ENCODE measurements around the gene EVI2B. TPM values are rescaled to one million over a fixed set of nuclear protein-coding genes. Genes with fewer than 3 reads are reported as not detected.
"Not testable (repeated sequence)": the region's sequence is repeated elsewhere in the genome, so short reads cannot be mapped to it uniquely, and the experiment has no call there.

Gene EVI2B
- total RNA-seq, 1 experiment from 2014 or later, result 1.2 TPM

DNA sequence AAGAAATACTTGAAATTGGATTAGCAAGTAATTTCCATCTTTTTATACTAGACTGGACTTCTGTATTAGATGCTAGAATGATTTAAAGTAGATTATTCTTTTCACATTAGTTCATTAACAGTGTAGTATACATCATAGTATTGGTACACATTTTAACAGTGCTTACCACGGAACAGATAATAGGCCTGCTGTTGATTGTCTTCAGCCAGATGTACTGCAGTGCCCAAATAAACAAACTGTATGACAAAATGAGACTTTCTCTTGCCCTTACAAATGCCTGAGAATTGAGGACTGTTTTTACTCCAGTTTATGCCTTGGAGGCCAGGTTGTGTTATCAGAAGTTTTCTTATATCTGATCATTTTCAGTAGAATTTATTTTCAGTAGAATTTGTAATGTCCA, 6.9 kb upstream of the EVI2B start:
- Histone ChIP-seq H3K27ac (peak overlapping the region; percentile 69), H3K27me3 (replicated peaks) (no peaks in the 10 kb centered on the region), H3K4me3 (peak overlapping the region; percentile 20), H3K4me1 (replicated peaks) (peaks cover 29% of the 10 kb centered on the region), H3K9me3 (replicated peaks) (no peaks in the 10 kb centered on the region), H3K36me3 (peaks cover 5% of the 10 kb centered on the region)
- peak in 1 of 2 experiments; percentile 40 for DNase-seq (ENCODE audit: low read depth in 1 of 2, low spot score in 2 of 2)

DNA sequence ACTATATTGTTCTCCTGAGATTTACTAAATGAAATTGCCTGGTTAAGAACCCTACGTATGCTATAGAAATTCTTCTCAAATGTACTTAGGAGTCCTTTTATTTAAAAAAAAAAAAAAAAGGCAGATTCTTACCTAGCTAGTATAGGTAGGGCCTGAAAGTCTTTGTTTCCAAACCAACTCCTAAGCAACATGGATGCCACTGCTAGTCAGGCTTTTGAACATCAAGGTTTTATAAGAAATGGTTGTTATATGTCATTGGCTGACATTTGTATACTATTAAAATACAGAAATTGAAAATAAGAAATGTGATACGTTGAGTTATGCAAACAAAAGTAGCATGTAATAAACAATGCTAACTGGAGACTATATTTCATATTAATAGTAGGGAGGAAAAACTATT, 6.4 kb upstream of the EVI2B start:
- Histone ChIP-seq H3K4me1 (replicated peaks) (peaks cover 29% of the 10 kb centered on the region), H3K27me3 (replicated peaks) (no peaks in the 10 kb centered on the region), H3K4me3 (peak overlapping the region; percentile 20; the same call in 1 of the 2 replicates), H3K36me3 (0 out of 2 replicates have a peak, but pooled peaks cover 3% of the 10 kb centered on the region), H3K27ac (0 out of 2 replicates have a peak overlapping the region, but pooled peaks have one; percentile 69), H3K9me3 (replicated peaks) (no peaks in the 10 kb centered on the region)
- DNase-seq (ENCODE audit: low read depth in 1 of 2, low spot score in 2 of 2), result no peak

DNA sequence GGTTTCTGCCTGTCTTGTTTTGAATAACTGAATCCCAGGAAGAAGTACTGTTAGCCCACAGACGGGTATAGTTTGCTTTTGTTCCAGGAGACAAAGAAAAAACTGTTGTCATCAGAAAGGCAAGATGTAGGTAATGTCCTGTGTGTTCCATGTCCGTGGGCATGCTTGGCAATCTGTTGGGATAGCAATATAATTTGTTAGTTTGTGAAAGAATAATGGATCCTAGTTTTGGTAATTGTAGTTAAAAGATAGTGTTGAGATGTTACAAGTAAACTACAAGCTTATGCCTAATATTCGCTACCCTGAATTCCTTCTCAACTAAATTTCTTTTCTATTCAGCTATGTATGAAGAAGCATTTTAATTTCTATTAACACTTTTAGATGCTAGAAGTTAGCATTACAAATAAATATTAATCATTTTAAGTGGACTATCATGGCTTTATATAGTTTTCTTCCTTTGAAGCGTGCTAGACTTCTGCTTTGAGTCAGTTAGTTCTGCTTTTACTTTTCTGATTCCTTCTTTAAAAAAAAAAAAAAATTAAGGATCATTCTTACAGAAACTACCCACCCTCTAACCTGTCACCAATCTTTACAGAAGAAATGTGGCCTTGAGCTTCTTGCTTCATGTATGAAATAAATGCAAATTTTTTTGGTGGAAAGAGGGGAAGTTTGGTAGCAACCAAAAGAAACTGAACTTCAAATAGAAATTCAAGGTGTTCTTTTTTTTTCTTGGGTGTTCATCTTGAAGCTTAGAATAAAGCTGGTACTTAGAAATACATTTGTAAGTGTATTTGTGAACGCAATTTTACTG, 5.2 kb upstream of the EVI2B start:
- Histone ChIP-seq H3K27me3 (replicated peaks) (no peaks in the 10 kb centered on the region), H3K36me3 (0 out of 2 replicates have a peak, but pooled peaks cover 3% of the 10 kb centered on the region), H3K4me3 (no peak overlapping the region), H3K9me3 (replicated peaks) (no peaks in the 10 kb centered on the region), H3K27ac (peak overlapping the region; percentile 59), H3K4me1 (replicated peaks) (peaks cover 37% of the 10 kb centered on the region)
- no peak for DNase-seq (ENCODE audit: low read depth in 1 of 2, low spot score in 2 of 2)

DNA sequence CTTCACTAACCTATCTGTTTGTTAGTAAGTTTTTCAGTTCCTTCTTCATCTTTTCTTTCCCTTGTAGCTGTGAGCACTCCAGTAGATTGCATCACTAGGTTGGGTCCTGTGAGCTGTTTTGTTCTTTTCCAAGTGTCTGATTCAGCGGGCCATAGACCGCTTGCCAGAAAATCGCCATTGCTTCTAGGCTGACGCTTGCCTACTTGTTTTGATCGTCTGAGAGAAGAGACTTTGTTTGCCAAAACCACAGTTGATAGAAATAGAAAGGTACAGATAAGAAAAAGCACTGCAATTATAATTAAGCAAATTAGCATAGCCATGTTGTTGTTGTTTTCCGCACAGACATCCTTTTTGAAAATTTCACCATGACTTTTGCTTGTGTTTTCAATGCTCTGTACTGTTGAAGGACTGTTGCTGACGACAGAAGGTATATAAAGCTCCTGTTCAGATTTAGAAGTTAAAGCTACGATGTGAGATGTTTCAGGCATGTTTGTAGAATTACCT, 4.5 kb upstream of the EVI2B start:
- H3K36me3 ChIP-seq, result 0 out of 2 replicates have a peak, but pooled peaks cover 3% of the 10 kb centered on the region
- H3K27ac ChIP-seq, result peak overlapping the region; percentile 59
- peak overlapping the region; percentile 4; the same call in 1 of the 2 replicates for H3K4me3 ChIP-seq
- H3K27me3 ChIP-seq (replicated peaks), result no peaks in the 10 kb centered on the region
- peaks cover 44% of the 10 kb centered on the region for H3K4me1 ChIP-seq (replicated peaks)
- no peaks in the 10 kb centered on the region for H3K9me3 ChIP-seq (replicated peaks)
- peak in 1 of 2 experiments; percentile 58 for DNase-seq (ENCODE audit: low read depth in 1 of 2, low spot score in 2 of 2)

DNA sequence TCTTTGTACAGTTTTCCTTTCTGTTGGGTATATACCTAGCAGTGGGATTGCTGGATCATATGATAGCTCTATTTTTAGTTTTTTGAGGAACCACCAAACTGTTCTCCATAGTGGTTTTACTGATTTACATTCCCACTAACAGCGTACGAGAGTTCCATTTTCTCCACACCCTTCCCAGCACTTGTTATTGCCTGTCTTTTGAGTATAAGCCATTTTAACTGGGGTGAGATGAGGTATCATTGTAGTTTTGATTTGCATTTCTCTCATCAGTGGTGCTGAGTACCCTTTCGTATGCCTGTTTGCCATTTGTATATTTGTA, 887 bp upstream of the EVI2B start:
- Histone ChIP-seq H3K27ac (peak overlapping the region; percentile 55), H3K9me3 (replicated peaks) (no peaks in the 10 kb centered on the region), H3K27me3 (replicated peaks) (no peaks in the 10 kb centered on the region), H3K4me3 (no peak overlapping the region), H3K4me1 (replicated peaks) (peaks cover 28% of the 10 kb centered on the region), H3K36me3 (peaks cover 3% of the 10 kb centered on the region; the same call in 1 of the 2 replicates)
- no peak for DNase-seq (ENCODE audit: low read depth in 1 of 2, low spot score in 2 of 2)

DNA sequence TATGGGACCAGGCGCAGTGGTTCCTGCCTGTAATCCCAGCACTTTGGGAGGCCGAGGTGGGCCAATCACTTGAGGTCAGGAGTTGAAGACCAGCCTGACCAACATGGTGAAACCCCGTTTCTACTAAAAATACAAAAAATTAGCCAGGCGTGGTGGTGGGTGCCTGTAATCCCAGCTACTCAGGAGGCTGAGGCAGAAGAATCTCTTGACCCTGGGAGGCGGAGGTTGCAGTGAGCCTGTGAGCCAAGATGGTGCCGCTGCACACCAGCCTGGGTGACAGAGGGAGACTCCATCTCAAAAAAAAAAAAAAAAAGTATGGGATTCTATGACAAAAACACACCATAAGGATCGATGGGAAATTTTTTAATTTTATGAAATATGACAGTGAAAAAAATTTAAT, 1.6 kb downstream of the EVI2B start:
- H3K27me3 ChIP-seq (replicated peaks); H3K27ac ChIP-seq; H3K36me3 ChIP-seq; H3K9me3 ChIP-seq (replicated peaks); H3K4me3 ChIP-seq; DNase-seq (ENCODE audit: low read depth in 1 of 2, low spot score in 2 of 2): not testable (repeated sequence)
- H3K4me1 ChIP-seq (replicated peaks), result peaks cover 18% of the 10 kb centered on the region

DNA sequence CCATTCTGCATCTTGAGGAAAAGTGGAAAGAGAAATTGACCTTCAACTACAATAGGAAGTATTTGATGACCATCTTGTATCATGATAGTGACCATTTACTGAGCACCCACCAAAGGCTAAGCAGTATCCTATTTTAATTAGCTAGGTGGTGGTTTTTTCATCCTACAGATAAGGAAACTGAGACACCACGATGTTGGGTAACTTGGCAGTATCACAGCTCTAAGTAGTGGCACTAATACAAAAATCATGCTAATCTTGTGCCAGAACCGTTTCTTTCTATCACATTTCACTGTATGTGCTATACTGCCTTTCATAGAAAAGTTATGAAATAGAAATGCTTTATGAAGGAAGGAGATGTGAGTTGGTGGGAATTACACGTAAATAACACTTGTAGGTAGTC, 2.3 kb downstream of the EVI2B start:
- Histone ChIP-seq H3K4me3 (no peak overlapping the region), H3K36me3 (peaks cover 6% of the 10 kb centered on the region; the same call in 1 of the 2 replicates), H3K27me3 (replicated peaks) (no peaks in the 10 kb centered on the region)

DNA sequence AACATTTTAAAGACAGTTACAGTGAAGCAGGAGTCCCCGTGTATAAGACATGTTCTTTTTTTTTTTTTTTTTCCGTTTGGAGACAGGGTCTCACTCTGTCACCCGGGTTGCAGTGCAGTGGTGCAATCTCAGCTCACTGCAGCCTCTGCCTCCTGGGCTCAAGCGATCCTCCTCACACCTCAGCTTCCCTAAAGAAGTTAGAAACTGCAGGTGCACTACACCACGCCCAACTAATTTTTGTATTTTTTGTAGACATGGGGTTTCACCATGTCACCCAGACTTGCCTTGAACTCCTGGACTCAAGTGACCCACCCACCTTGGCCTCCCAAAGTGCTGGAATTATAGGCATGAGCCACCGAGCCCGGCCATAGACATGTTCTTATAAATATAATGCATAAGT, 3.0 kb downstream of the EVI2B start:
- H3K4me3 ChIP-seq, result no peak overlapping the region
- no peak overlapping the region for H3K27ac ChIP-seq
- H3K4me1 ChIP-seq (replicated peaks), result peaks cover 18% of the 10 kb centered on the region
- H3K9me3 ChIP-seq (replicated peaks), result no peaks in the 10 kb centered on the region
- H3K36me3 ChIP-seq, result peaks cover 5% of the 10 kb centered on the region; the same call in 1 of the 2 replicates
- no peaks in the 10 kb centered on the region for H3K27me3 ChIP-seq (replicated peaks)
- DNase-seq (ENCODE audit: low read depth in 1 of 2, low spot score in 2 of 2), result no peak

More for the DNA sequence above, 2.3 kb downstream of the EVI2B start:
- Histone ChIP-seq H3K4me1 (replicated peaks) (peaks cover 18% of the 10 kb centered on the region), H3K27ac (no peak overlapping the region), H3K9me3 (replicated peaks) (no peaks in the 10 kb centered on the region)
- no peak for DNase-seq (ENCODE audit: low read depth in 1 of 2, low spot score in 2 of 2)

DNA sequence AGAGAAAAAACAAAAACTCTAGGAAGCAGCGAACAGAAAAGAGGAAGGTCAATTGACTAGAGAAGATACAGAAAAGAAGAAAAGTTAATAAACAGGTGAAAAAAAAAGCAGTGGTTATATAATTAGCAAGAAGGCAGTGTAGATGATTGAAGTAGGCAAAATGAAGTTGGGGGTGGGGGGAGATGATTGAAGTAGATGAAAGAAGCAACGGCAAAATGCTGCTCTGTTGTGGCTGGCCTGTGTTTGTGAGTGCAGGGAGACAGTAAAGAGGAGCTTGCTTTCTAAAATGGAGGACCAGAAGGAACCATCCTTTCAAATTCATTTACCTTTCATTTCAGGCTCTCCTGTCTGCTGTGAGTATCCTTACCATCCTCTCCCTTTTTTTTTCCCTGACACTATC, 3.6 kb downstream of the EVI2B start:
- Histone ChIP-seq H3K4me1 (replicated peaks) (peaks cover 18% of the 10 kb centered on the region), H3K36me3 (peaks cover 5% of the 10 kb centered on the region; the same call in 1 of the 2 replicates), H3K4me3 (no peak overlapping the region), H3K9me3 (replicated peaks) (no peaks in the 10 kb centered on the region), H3K27ac (no peak overlapping the region), H3K27me3 (replicated peaks) (no peaks in the 10 kb centered on the region)
- no peak for DNase-seq (ENCODE audit: low read depth in 1 of 2, low spot score in 2 of 2)

DNA sequence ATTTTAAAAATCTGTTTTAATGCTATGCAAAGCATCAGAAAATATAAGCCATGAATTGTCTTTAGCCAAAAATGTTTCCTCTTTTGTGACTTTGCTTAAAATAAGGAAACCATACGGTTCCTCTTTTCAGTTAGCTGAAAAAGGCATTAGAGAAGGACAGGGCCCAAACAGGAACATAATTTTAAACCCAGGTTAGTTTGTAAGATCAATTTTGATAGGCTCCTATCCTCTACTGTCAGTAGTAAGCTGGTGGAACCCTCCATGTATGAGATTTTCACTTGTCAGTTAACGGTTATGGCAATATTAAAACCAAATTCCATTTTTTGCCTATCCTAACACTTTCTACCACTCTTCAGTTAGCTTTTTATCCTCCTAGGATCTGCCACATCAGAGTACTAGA, 4.3 kb downstream of the EVI2B start:
- H3K4me3 ChIP-seq, result no peak overlapping the region
- no peaks in the 10 kb centered on the region for H3K9me3 ChIP-seq (replicated peaks)
- peaks cover 14% of the 10 kb centered on the region for H3K4me1 ChIP-seq (replicated peaks)
- DNase-seq (ENCODE audit: low read depth in 1 of 2, low spot score in 2 of 2), result no peak
- H3K27me3 ChIP-seq (replicated peaks), result no peaks in the 10 kb centered on the region
- H3K36me3 ChIP-seq, result peaks cover 10% of the 10 kb centered on the region
- H3K27ac ChIP-seq, result no peak overlapping the region

DNA sequence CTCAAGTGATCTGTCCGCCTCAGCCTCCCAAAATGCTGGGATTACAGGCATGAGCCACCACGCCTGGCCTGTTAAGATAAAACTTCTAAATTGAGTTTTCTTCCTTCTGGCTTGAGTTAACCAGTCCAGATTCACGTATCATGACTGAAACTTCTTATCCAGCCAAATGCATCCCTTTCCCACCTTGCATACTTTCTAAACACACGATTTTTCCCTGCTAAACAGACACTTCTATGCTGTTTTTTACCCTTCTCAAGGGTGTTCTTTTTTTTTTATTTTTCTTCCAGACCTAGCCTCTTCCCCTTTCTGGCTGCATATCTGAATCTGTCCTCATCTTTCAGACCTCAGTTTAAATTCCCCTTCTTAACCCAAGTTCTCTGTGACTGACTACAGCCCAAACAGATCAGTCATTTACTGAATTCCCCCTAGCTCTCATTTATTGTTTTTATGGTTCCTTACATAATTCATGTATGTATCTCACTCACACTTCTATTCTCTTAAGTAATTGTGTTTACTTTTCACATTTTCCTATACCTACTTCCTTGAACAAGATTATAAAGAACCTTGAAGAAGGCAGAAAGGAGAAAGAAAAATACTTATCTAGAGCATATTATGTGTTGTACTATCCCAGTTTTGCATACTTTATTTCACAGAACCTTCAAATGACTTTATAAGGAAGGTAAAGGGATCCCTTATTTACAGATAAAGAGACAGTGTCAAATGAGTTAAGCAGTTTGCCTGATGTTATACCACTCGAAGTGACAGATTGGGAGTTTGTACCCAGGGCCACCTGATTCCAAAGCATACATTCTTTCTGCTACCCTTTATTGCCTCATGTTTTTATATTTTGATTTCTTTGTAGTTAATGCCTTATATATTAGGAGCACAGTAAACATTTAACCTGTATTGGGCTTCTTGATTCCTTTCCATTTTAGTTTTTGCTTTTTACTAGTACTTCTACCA, 5.2 kb downstream of the EVI2B start:
- DNase-seq (ENCODE audit: low read depth in 1 of 2, low spot score in 2 of 2), result no peak
- Histone ChIP-seq H3K27me3 (replicated peaks) (no peaks in the 10 kb centered on the region), H3K4me1 (replicated peaks) (peaks cover 5% of the 10 kb centered on the region), H3K4me3 (no peak overlapping the region), H3K9me3 (replicated peaks) (no peaks in the 10 kb centered on the region), H3K36me3 (peaks cover 14% of the 10 kb centered on the region), H3K27ac (no peak overlapping the region)

DNA sequence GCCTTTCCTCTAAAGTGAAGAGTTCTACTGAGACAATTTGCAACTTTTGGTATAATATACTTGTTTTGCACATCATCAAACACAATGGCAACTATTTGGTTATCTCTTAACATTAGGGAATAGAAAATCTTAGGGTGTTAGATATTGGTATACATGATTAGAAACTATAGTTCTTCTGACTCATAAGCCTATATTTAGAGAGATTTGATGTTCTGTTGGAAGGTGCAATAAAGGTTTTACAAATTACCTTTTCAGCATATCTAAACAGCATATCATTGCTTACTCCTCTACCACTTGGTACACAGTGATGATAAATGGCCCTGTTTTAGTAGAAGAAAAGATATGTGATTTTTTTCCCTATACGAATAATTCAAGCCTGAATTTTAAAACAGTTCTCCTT, 6.2 kb downstream of the EVI2B start:
- Histone ChIP-seq H3K27me3 (replicated peaks) (no peaks in the 10 kb centered on the region), H3K4me1 (replicated peaks) (no peaks in the 10 kb centered on the region), H3K4me3 (no peak overlapping the region), H3K27ac (no peak overlapping the region), H3K36me3 (peaks cover 20% of the 10 kb centered on the region), H3K9me3 (replicated peaks) (no peaks in the 10 kb centered on the region)
- no peak for DNase-seq (ENCODE audit: low read depth in 1 of 2, low spot score in 2 of 2)

DNA sequence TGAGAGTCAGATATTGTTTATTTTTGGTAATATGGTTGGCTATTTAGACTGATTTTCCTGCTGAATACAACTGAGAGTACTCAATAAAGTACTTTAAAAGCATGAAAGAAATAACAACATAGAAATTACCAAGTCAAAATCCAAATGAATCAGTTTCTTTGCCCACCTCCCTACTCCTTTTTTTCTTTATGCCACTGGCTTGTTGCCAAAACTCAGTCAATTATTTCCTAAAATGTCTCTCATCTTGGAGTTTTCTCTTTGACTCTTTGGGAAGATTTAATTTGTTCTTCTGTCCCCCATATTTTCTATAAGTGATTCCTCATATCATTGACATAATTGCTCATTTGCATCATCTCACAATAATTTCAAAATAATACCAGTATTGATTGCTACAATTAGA, 14.2 kb downstream of the EVI2B start:
- H3K4me1 ChIP-seq (replicated peaks), result no peaks in the 10 kb centered on the region
- no peak for DNase-seq (ENCODE audit: low read depth in 1 of 2, low spot score in 2 of 2)
- H3K27ac ChIP-seq, result no peak overlapping the region
- H3K4me3 ChIP-seq, result no peak overlapping the region
- no peaks in the 10 kb centered on the region for H3K27me3 ChIP-seq (replicated peaks)
- H3K36me3 ChIP-seq, result peaks cover 19% of the 10 kb centered on the region
- no peaks in the 10 kb centered on the region for H3K9me3 ChIP-seq (replicated peaks)

All from SJSA1 (cell line).